Breast epithelium (tissue), 3 donors: ENCODE measurements around the gene NFKBIB.

Experiments
- CTCF ChIP-seq, 3 donors: fragments of 450-650 bp; IDR thresholded peaks; one replicate each; pipeline ENCODE4 v1.5.1; 2016 to 2017; ENCODE audit warnings: antibody characterized with exemption in 3 of 3, mild to moderate bottlenecking in 3 of 3, moderate library complexity in 3 of 3
- POLR2A ChIP-seq: fragments of 450-650 bp; IDR thresholded peaks from one replicate; pipeline ENCODE4 v1.6.1; 2016; ENCODE audit warnings: antibody characterized with exemption, mild to moderate bottlenecking, moderate library complexity
- POLR2AphosphoS5 ChIP-seq, 3 donors: sonication (generic); formaldehyde crosslinking; IDR thresholded peaks; one replicate each; pipeline ENCODE4 v1.6.1; 2017; ENCODE audit warnings: antibody characterized with exemption in 3 of 3

- TF ChIP-seq CTCF (IDR thresholded peaks at IDR 0.05) (no peak), POLR2AphosphoS5 (IDR thresholded peaks at IDR 0.05) (no peak), POLR2A (no peak)
These were observed 5.9 kb downstream of the NFKBIB start for GRCh38 chr19:38905620-38906019.
